Stimulated activated CD8-positive, alpha-beta memory T cell treated with anti-CD3 and anti-CD28 coated beads, Interleukin-15, amount 100 ng/mL, for 4 hours (primary cell): ENCODE measurements around the gene MLXIPL.

Experiments used
- DNase-seq, 2 donors: peaks; one replicate each; pipeline ENCODE4 v3.0.0-alpha.2; 2020; ENCODE audit warnings: low read depth in 2 of 2

Gene MLXIPL

GRCh38 chr7:73549176-73549575, 75.1 kb downstream of the MLXIPL start:
- DNase-seq, result no peak

GRCh38 chr7:73547841-73548240, 76.5 kb downstream of the MLXIPL start:
- no peak for DNase-seq

GRCh38 chr7:73544678-73545077, 79.6 kb downstream of the MLXIPL start:
- DNase-seq, result no peak
